ENCODE results near the gene XYLT1.

Gene XYLT1

GRCh38 chr16:17373533-17373932 is 97.2 kb downstream of the XYLT1 start:
- peaks cover 0 to 49% (median 34%) of the 10 kb centered on the region in 4 donors for H3K4me1 ChIP-seq
- H3K27me3 ChIP-seq, result no peaks in the 10 kb centered on the region
- H3K27ac ChIP-seq, result no peak overlapping the region
- TF ChIP-seq, protein P1, sequence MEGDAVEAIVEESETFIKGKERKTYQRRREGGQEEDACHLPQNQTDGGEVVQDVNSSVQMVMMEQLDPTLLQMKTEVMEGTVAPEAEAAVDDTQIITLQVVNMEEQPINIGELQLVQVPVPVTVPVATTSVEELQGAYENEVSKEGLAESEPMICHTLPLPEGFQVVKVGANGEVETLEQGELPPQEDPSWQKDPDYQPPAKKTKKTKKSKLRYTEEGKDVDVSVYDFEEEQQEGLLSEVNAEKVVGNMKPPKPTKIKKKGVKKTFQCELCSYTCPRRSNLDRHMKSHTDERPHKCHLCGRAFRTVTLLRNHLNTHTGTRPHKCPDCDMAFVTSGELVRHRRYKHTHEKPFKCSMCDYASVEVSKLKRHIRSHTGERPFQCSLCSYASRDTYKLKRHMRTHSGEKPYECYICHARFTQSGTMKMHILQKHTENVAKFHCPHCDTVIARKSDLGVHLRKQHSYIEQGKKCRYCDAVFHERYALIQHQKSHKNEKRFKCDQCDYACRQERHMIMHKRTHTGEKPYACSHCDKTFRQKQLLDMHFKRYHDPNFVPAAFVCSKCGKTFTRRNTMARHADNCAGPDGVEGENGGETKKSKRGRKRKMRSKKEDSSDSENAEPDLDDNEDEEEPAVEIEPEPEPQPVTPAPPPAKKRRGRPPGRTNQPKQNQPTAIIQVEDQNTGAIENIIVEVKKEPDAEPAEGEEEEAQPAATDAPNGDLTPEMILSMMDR (IDR thresholded peaks at IDR 0.05), result no peak
- no peak for DNase-seq
- intact Hi-C loops (cut with DNase I; ENCODE audit: low total_unique reads), result no loop called here
- H3K9me3 ChIP-seq, result no peaks in the 10 kb centered on the region
- no peaks in the 10 kb centered on the region for H3K36me3 ChIP-seq
- H3K4me3 ChIP-seq, result no peak overlapping the region

GRCh38 chr16:17372386-17372785 is 98.4 kb downstream of the XYLT1 start:
- TF ChIP-seq, protein P1 (IDR thresholded peaks at IDR 0.05), result no peak
- Histone ChIP-seq H3K9me3 (no peaks in the 10 kb centered on the region), H3K27me3 (no peaks in the 10 kb centered on the region), H3K36me3 (no peaks in the 10 kb centered on the region), H3K4me1 (peaks cover 0 to 42% (median 24%) of the 10 kb centered on the region in 4 donors), H3K27ac (no peak overlapping the region), H3K4me3 (no peak overlapping the region)
- intact Hi-C loops (cut with DNase I; ENCODE audit: low total_unique reads), result no loop called here
- DNase-seq, result no peak

GRCh38 chr16:17371299-17371698 is 99.5 kb downstream of the XYLT1 start:
- Histone ChIP-seq H3K9me3 (no peaks in the 10 kb centered on the region), H3K36me3 (no peaks in the 10 kb centered on the region), H3K4me3 (no peak overlapping the region), H3K27me3 (no peaks in the 10 kb centered on the region), H3K4me1 (peaks cover 0 to 37% (median 18%) of the 10 kb centered on the region in 4 donors), H3K27ac (no peak overlapping the region)
- no peak for DNase-seq
- TF ChIP-seq, protein P1 (IDR thresholded peaks at IDR 0.05), result no peak
- intact Hi-C loops (cut with DNase I; ENCODE audit: low total_unique reads), result no loop called here

DNA sequence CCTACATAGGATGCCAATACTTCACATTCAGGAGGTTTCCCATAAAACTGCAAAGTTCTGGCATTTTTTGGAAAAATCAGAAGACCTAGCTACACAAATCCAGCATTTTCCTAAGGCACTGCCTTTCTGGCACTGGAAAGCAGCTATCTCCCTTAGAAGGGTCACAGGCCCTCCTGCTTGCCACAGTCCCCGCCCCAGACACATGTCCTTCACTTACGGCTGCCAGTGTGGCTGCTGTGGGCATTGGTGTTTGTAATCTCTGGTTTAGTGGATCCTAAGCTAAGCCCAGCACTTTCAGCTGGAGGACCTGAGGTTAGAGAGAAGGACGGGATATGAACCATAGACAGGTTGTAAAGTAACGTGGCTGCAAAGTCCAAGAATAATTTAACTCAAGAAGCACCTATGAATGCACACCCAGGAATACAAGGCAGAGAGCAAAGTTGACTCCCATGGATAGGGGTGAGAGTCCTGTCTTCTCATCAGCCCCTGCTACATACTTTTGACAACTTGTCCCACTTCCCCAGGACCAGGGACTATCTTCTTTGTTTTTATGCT is 100.0 kb downstream of the XYLT1 start:
- Histone ChIP-seq H3K27ac (peak overlapping the region; percentile 63 to 64), H3K4me3 (no peak overlapping the region), H3K27me3 (no peaks in the 10 kb centered on the region), H3K9me3 (no peaks in the 10 kb centered on the region), H3K4me1 (peaks cover 0 to 42% (median 20%) of the 10 kb centered on the region in 4 donors), H3K36me3 (no peaks in the 10 kb centered on the region)
- TF ChIP-seq, protein P1 (IDR thresholded peaks at IDR 0.05), result no peak
- intact Hi-C loops (cut with DNase I; ENCODE audit: low total_unique reads), result no loop called here
- no peak for DNase-seq

GRCh38 chr16:17370223-17370707 is 100.5 kb downstream of the XYLT1 start:
- H3K27ac ChIP-seq, result peak overlapping the region; percentile 63 to 64

More at GRCh38 chr16:17370223-17370707, 100.5 kb downstream of the XYLT1 start:
- H3K9me3 ChIP-seq, result no peaks in the 10 kb centered on the region
- H3K4me1 ChIP-seq, result peaks cover 0 to 47% (median 22%) of the 10 kb centered on the region in 4 donors
- H3K4me3 ChIP-seq, result no peak overlapping the region
- no peak for DNase-seq
- intact Hi-C loops (cut with DNase I; ENCODE audit: low total_unique reads), result no loop called here
- H3K27me3 ChIP-seq, result no peaks in the 10 kb centered on the region
- TF ChIP-seq, protein P1 (IDR thresholded peaks at IDR 0.05), result no peak
- H3K36me3 ChIP-seq, result no peaks in the 10 kb centered on the region

Data from tibial artery (tissue), 4 donors.